Esophagus muscularis mucosa (tissue), 4 donors: ENCODE results near the gene WDR37. TPM values are rescaled to one million over a fixed set of nuclear protein-coding genes. Genes with fewer than 3 reads are reported as not detected.

Source experiments
- DNase-seq: peaks from one replicate; pipeline ENCODE4 v3.0.0-alpha.2; 2017; ENCODE audit errors: extremely low spot score
- H3K27ac ChIP-seq, 4 donors: fragments of 200-600 bp; sonication (generic); replicated peaks in 1 of 4; 1 replicate in 3 of 4; 2 replicates in 1 of 4; pipeline ENCODE4 v1.5.1; 2016 to 2019; ENCODE audit warnings: mild to moderate bottlenecking in 1 of 4
- H3K27me3 ChIP-seq, 4 donors: fragments of 200-600 bp; sonication (generic); one replicate each; pipeline versions ENCODE4 v1.5.1 to v1.6.0; 2016 to 2019
- H3K36me3 ChIP-seq, 4 donors: fragments of 200-600 bp; sonication (generic); one replicate each; pipeline ENCODE4 v1.5.1; 2016 to 2019
- H3K4me1 ChIP-seq, 4 donors: fragments of 200-600 bp; sonication (generic); one replicate each; pipeline ENCODE4 v1.5.1; 2016 to 2019
- H3K4me3 ChIP-seq, 4 donors: fragments of 200-600 bp; sonication (generic); 1 replicate in 2 of 4; 2 replicates in 2 of 4; pipeline ENCODE4 v1.5.1; 2016 to 2019; ENCODE audit warnings: mild to moderate bottlenecking in 4 of 4, moderate library complexity in 1 of 4
- H3K9me3 ChIP-seq, 4 donors: fragments of 200-600 bp; sonication (generic); 1 replicate in 3 of 4; 2 replicates in 1 of 4; pipeline ENCODE4 v1.5.1; 2016 to 2019
- EP300 ChIP-seq: sonication (generic); formaldehyde crosslinking; IDR thresholded peaks from one replicate; pipeline ENCODE4 v1.6.1; 2017; ENCODE audit warnings: antibody characterized with exemption
- POLR2A ChIP-seq: fragments of 450-650 bp; IDR thresholded peaks from one replicate; pipeline ENCODE4 v1.6.1; 2017; ENCODE audit warnings: antibody characterized with exemption, moderate library complexity, mild to moderate bottlenecking, low read depth
- POLR2AphosphoS5 ChIP-seq, 2 donors: sonication (generic); formaldehyde crosslinking; IDR thresholded peaks; one replicate each; pipeline ENCODE4 v1.6.1; 2017; ENCODE audit warnings: antibody characterized with exemption in 2 of 2
- WGBS: methylation state at CpG from one replicate; pipeline ENCODE4 v1.1.5; 2018; 5-methylcytosine and 5-hydroxymethylcytosine counted together
- intact Hi-C: fragments of 100-400 bp; cut with DNase I; formaldehyde crosslinking; loops from one replicate; pipeline ENCODE4 v1.15.1; 2023
- total RNA-seq, 4 donors: library from RNA; depleted of rRNA; stranded (reverse); fragments of >200 nt; gene quantifications; one replicate each; pipeline versions ENCODE4 v1.1.0 to v1.2.1, GENCODE V29; 2016
- TF ChIP-seq, protein P1 (sequence below), 3 experiments: fragments of 200-600 bp in 2 of 3; fragments of 450-650 bp in 1 of 3; sonication (generic) in 2 of 3; IDR thresholded peaks; one replicate each; pipeline ENCODE4 v1.5.1; 2017 to 2019; ENCODE audit warnings: antibody characterized with exemption in 3 of 3, mild to moderate bottlenecking in 2 of 3, moderate library complexity in 1 of 3

The WDR37 gene
- total RNA-seq, 4 donors from 2014 or later: 9.1 to 17.2 (median 13.2) TPM

DNA sequence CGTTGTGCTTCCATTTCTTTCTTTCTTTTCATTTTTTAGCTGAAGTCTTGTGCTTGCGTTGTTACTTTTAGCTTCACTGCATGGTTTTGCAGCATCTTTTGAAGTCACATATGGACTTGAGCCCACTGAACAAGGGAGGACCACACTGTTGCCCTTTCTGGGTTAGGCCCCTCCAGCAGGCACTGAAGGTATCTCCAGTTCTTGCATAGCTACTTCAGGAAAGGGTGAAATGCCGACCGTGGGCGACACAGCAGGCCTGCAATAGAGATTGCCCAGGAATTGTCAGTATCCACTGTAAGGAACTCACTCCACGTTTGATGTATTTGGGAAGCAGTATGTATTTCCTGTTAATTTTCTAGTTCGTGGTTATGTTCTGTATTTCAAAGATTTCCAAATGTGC, 85.1 kb downstream of the WDR37 start:
- H3K27ac ChIP-seq: no peak overlapping the region
- peaks cover 0 to 24% (median 16%) of the 10 kb centered on the region in 4 donors for H3K9me3 ChIP-seq
- no peaks in the 10 kb centered on the region for H3K4me1 ChIP-seq
- no peaks in the 10 kb centered on the region for H3K36me3 ChIP-seq
- intact Hi-C loops: no loop called here
- no peak for TF ChIP-seq POLR2AphosphoS5 (IDR thresholded peaks at IDR 0.05)
- TF ChIP-seq, protein P1, sequence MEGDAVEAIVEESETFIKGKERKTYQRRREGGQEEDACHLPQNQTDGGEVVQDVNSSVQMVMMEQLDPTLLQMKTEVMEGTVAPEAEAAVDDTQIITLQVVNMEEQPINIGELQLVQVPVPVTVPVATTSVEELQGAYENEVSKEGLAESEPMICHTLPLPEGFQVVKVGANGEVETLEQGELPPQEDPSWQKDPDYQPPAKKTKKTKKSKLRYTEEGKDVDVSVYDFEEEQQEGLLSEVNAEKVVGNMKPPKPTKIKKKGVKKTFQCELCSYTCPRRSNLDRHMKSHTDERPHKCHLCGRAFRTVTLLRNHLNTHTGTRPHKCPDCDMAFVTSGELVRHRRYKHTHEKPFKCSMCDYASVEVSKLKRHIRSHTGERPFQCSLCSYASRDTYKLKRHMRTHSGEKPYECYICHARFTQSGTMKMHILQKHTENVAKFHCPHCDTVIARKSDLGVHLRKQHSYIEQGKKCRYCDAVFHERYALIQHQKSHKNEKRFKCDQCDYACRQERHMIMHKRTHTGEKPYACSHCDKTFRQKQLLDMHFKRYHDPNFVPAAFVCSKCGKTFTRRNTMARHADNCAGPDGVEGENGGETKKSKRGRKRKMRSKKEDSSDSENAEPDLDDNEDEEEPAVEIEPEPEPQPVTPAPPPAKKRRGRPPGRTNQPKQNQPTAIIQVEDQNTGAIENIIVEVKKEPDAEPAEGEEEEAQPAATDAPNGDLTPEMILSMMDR (IDR thresholded peaks at IDR 0.05): no peak
- TF ChIP-seq POLR2A: no peak
- TF ChIP-seq EP300: no peak
- WGBS: 64% methylated on average over 7 of the region's 7 CpGs
- peak; percentile 64 for DNase-seq
- no peak overlapping the region for H3K4me3 ChIP-seq
- no peaks in the 10 kb centered on the region for H3K27me3 ChIP-seq

DNA sequence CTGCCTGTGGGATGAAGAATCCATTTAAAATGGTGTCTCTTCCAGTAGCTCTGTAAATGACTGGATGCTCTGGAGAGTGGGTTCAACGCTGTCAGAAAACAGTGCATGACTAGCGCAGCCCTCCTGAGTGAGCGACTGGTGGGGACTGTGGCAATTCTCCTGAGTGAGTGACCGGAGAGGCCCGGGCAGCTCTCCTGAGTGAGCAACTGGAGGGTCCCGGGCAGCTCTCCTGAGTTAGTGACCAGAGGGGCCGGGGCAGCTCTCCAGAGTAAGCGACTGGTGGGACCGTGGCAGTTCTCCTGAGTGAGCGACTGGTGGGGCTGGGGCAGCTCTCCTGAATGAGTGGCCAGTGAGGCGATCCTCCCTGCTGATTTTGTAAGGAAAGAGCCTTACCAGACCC, 85.5 kb downstream of the WDR37 start:
- 94% methylated on average over 11 of the region's 11 CpGs for WGBS
- DNase-seq: peak; percentile 31
- TF ChIP-seq POLR2AphosphoS5 (IDR thresholded peaks at IDR 0.05) (no peak), EP300 (no peak), POLR2A (no peak)
- TF ChIP-seq, protein P1 (IDR thresholded peaks at IDR 0.05): no peak
- intact Hi-C loops: no loop called here
- H3K27ac ChIP-seq: no peak overlapping the region
- H3K36me3 ChIP-seq: no peaks in the 10 kb centered on the region
- no peaks in the 10 kb centered on the region for H3K4me1 ChIP-seq
- no peaks in the 10 kb centered on the region for H3K27me3 ChIP-seq
- H3K9me3 ChIP-seq: peaks cover 0 to 28% (median 19%) of the 10 kb centered on the region in 4 donors
- H3K4me3 ChIP-seq: no peak overlapping the region

DNA sequence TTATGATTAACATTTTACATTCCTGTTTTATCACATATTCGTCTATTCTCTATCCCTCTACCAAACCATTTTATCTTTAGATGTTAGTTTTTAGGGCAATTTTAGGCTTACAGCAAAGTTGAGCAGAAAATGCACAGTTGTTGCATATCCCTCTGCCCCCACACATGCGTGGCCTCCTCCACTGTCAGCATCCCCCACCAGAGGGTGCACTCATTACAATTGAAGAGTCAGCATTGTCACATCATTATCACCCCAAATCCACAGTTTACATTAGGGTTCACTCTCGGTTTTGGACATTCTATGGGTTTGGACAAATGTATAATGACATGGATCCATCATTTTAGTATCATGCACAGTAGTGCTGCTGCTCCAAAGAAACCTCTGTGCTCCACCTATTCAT, 86.4 kb downstream of the WDR37 start:
- intact Hi-C loops: no loop called here
- H3K27me3 ChIP-seq: no peaks in the 10 kb centered on the region
- WGBS: 60% methylated on average over 3 of the region's 3 CpGs
- TF ChIP-seq POLR2A (no peak), POLR2AphosphoS5 (IDR thresholded peaks at IDR 0.05) (no peak), EP300 (no peak)
- TF ChIP-seq, protein P1 (IDR thresholded peaks at IDR 0.05): no peak
- H3K4me1 ChIP-seq: no peaks in the 10 kb centered on the region
- no peaks in the 10 kb centered on the region for H3K36me3 ChIP-seq
- peaks cover 0 to 36% (median 21%) of the 10 kb centered on the region in 4 donors for H3K9me3 ChIP-seq
- DNase-seq: peak; percentile 26
- H3K27ac ChIP-seq: no peak overlapping the region
- no peak overlapping the region for H3K4me3 ChIP-seq

DNA sequence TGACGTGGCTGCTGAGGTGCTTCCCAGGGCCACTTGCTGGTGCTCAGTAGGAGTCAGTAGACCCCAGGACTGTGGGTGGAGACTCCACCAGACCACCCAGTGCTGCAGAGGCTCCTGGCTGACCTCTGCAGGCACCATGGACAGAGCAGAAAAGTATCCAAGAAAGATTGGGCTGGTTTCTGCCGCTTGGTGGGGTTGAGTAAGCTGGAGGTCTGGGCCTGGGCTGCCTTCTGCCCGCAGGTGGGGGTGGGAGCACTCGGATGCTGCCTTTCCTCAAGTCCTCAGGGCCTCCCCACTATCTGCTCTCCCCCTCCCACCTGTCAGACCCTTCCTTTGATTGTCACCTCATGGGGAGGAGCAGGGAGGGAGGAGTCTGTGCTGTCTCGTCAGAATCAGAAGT, 91.6 kb downstream of the WDR37 start:
- Histone ChIP-seq H3K4me3 (no peak overlapping the region), H3K36me3 (no peaks in the 10 kb centered on the region), H3K27me3 (peaks cover 0 to 4% (median 0%) of the 10 kb centered on the region in 4 donors), H3K9me3 (peaks cover 0 to 28% (median 14%) of the 10 kb centered on the region in 4 donors), H3K27ac (no peak overlapping the region), H3K4me1 (no peaks in the 10 kb centered on the region)
- intact Hi-C loops: no loop called here
- TF ChIP-seq EP300 (no peak), POLR2AphosphoS5 (IDR thresholded peaks at IDR 0.05) (no peak), POLR2A (no peak)
- TF ChIP-seq, protein P1 (IDR thresholded peaks at IDR 0.05): no peak
- peak; percentile 79 for DNase-seq
- 74% methylated on average over 3 of the region's 5 CpGs for WGBS
